Inflammatory macrophage treated with lipopolysaccharide for 4 hours (primary cell): ENCODE measurements around the gene FAM124B.

ENCODE experiments used
- DNase-seq: peaks from one replicate; pipeline ENCODE4 v3.0.0-alpha.2; 2020

The FAM124B gene

GRCh38 chr2:224333726-224334482 is 68.0 kb downstream of the FAM124B start:
- DNase-seq, result no peak

GRCh38 chr2:224331698-224332097 is 70.2 kb downstream of the FAM124B start:
- DNase-seq, result no peak

DNA sequence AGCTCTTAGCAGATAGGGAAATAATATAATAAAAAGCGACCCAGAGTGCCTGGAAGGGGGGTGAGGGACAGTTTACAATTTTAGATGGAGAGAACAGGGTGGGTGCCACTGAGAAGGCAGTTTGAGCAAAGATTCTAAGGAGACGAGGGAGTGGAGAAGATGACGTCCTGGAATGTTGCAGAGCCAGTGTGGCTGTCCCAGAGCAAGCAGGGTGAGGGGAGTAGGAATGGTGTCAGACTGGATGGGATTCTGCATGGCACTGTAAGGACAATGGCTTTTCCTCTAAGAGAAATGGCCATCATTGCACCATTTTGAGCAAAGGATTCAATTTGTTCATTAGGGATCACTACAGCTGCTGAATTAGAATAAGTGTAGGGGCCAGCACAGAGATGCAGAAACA is 73.1 kb downstream of the FAM124B start:
- no peak for DNase-seq
